HEK293 (cell line): ENCODE measurements around the gene SLC34A2.

Experiments
- CTCF ChIA-PET: fragments of 350-600 bp; formaldehyde crosslinking; extraction: SDS; loops from one replicate; lab custom pipeline; 2021; ENCODE audit warnings: antibody characterized with exemption; lab: Yijun Ruan, JAX
- POLR2A ChIA-PET: fragments of 300-600 bp; formaldehyde crosslinking; extraction: SDS; loops from one replicate; lab custom pipeline; 2020; ENCODE audit warnings: antibody characterized with exemption, inconsistent platforms; lab: Yijun Ruan, JAX
- H3K27ac ChIP-seq: fragments of 200-500 bp; sonication (Bioruptor generic); 2 replicates; pipeline ENCODE4 v1.5.1; 2014; ENCODE audit warnings: low read depth, low read length, control low read depth, inconsistent platforms; ENCODE audit errors: extremely low read depth
- H3K36me3 ChIP-seq, 2 experiments: fragments of 200-500 bp in 1 of 2; sonication (Bioruptor generic) in 1 of 2; 1 replicate in 1 of 2; 2 replicates in 1 of 2; pipeline ENCODE4 v1.5.1; 2014 to 2017; ENCODE audit warnings: inconsistent platforms in 2 of 2, low read length in 2 of 2; ENCODE audit not compliant: control insufficient read depth in 2 of 2, insufficient read depth in 1 of 2
- H3K4me1 ChIP-seq: fragments of 200-500 bp; sonication (Bioruptor generic); 2 replicates; pipeline ENCODE4 v1.5.1; 2014; ENCODE audit warnings: mild to moderate bottlenecking, low read length, inconsistent platforms; ENCODE audit not compliant: control insufficient read depth, insufficient read depth
- H3K4me3 ChIP-seq: 2 replicates; pipeline ENCODE4 v1.5.1; 2011; ENCODE audit warnings: low read depth, mild to moderate bottlenecking, control low read depth, low read length, moderate library complexity
- H3K9me3 ChIP-seq: fragments of 200-500 bp; sonication (Bioruptor generic); 2 replicates; pipeline ENCODE4 v1.5.1; 2014; ENCODE audit warnings: low read depth, low read length, inconsistent platforms; ENCODE audit not compliant: control insufficient read depth, insufficient read depth
- GFI1B ChIP-seq: fragments of 450-650 bp; formaldehyde crosslinking; IDR thresholded peaks from 2 replicates; pipeline ENCODE4 v1.5.1; 2016; ENCODE audit warnings: missing biosample characterization, missing genetic modification characterization
- GLIS1 ChIP-seq: fragments of 450-650 bp; formaldehyde crosslinking; IDR thresholded peaks from 2 replicates; pipeline ENCODE4 v1.5.1; 2016; ENCODE audit warnings: missing biosample characterization, missing genetic modification characterization
- KLF10 ChIP-seq: fragments of 450-650 bp; IDR thresholded peaks from 2 replicates; pipeline ENCODE4 v1.5.1; 2018; ENCODE audit warnings: missing biosample characterization, mild to moderate bottlenecking, missing genetic modification characterization
- MZF1 ChIP-seq: fragments of 450-650 bp; formaldehyde crosslinking; IDR thresholded peaks from 2 replicates; pipeline ENCODE4 v1.5.1; 2017; ENCODE audit warnings: missing biosample characterization, missing genetic modification characterization, borderline replicate concordance
- RBAK ChIP-seq: fragments of 450-650 bp; formaldehyde crosslinking; IDR thresholded peaks from 2 replicates; pipeline ENCODE4 v1.5.1; 2016; ENCODE audit warnings: missing biosample characterization, missing genetic modification characterization
- REPIN1 ChIP-seq: fragments of 450-650 bp; formaldehyde crosslinking; IDR thresholded peaks from 2 replicates; pipeline ENCODE4 v1.5.1; 2017; ENCODE audit warnings: missing biosample characterization, missing genetic modification characterization, low read depth
- SP3 ChIP-seq: fragments of 450-650 bp; formaldehyde crosslinking; IDR thresholded peaks from 2 replicates; pipeline ENCODE4 v1.5.1; 2016; ENCODE audit warnings: missing biosample characterization, missing genetic modification characterization
- ZBTB10 ChIP-seq: fragments of 450-650 bp; formaldehyde crosslinking; IDR thresholded peaks from 2 replicates; pipeline ENCODE4 v1.5.1; 2016; ENCODE audit warnings: missing biosample characterization, missing genetic modification characterization
- ZBTB48 ChIP-seq: fragments of 450-650 bp; formaldehyde crosslinking; IDR thresholded peaks from 2 replicates; pipeline ENCODE4 v1.5.1; 2016; ENCODE audit warnings: missing biosample characterization, missing genetic modification characterization
- ZFP3 ChIP-seq: fragments of 450-650 bp; formaldehyde crosslinking; IDR thresholded peaks from 2 replicates; pipeline ENCODE4 v1.5.1; 2016; ENCODE audit warnings: low read depth, missing biosample characterization, missing genetic modification characterization
- ZNF202 ChIP-seq: fragments of 450-650 bp; formaldehyde crosslinking; IDR thresholded peaks from 2 replicates; pipeline ENCODE4 v1.5.1; 2016; ENCODE audit warnings: missing biosample characterization, missing genetic modification characterization, borderline replicate concordance
- ZNF248 ChIP-seq: fragments of 450-650 bp; formaldehyde crosslinking; IDR thresholded peaks from 2 replicates; pipeline ENCODE4 v1.5.1; 2017; ENCODE audit warnings: missing biosample characterization, missing genetic modification characterization
- ZNF280D ChIP-seq: fragments of 450-650 bp; formaldehyde crosslinking; IDR thresholded peaks from 2 replicates; pipeline ENCODE4 v1.5.1; 2016; ENCODE audit warnings: missing biosample characterization, missing genetic modification characterization
- ZNF473 ChIP-seq: fragments of 450-650 bp; formaldehyde crosslinking; IDR thresholded peaks from 2 replicates; pipeline ENCODE4 v1.5.1; 2017; ENCODE audit warnings: missing biosample characterization, missing genetic modification characterization
- ZNF513 ChIP-seq: fragments of 450-650 bp; IDR thresholded peaks from 2 replicates; pipeline ENCODE4 v1.5.1; 2018; ENCODE audit warnings: missing biosample characterization, missing genetic modification characterization
- ZNF610 ChIP-seq: fragments of 450-650 bp; formaldehyde crosslinking; IDR thresholded peaks from 2 replicates; pipeline ENCODE4 v1.5.1; 2016; ENCODE audit warnings: missing biosample characterization, missing genetic modification characterization, borderline replicate concordance
- ZNF626 ChIP-seq: fragments of 450-650 bp; sonication (Bioruptor Pico); formaldehyde crosslinking; IDR thresholded peaks from 2 replicates; pipeline ENCODE4 v1.5.1; 2018; ENCODE audit warnings: missing biosample characterization, missing genetic modification characterization, inconsistent platforms
- TF ChIP-seq, protein P1 (sequence below): fragments of 450-650 bp; IDR thresholded peaks from 2 replicates; pipeline ENCODE4 v1.5.1; 2018; ENCODE audit warnings: missing biosample characterization, mild to moderate bottlenecking, missing genetic modification characterization
- TF ChIP-seq, protein P2 (sequence below): fragments of 450-650 bp; formaldehyde crosslinking; IDR thresholded peaks from 2 replicates; pipeline ENCODE4 v1.5.1; 2016; ENCODE audit warnings: missing biosample characterization, missing genetic modification characterization, low read depth

Gene SLC34A2

GRCh38 chr4:25702848-25703247 lies 47.2 kb downstream of the SLC34A2 start (continued):
- TF ChIP-seq ZFP3 (tag by site-specific recombination) (no peak), GLIS1 (no peak), ZNF610 (tag by site-specific recombination) (no peak), MZF1 (tag by site-specific recombination) (no peak), GFI1B (tag by site-specific recombination) (no peak)

- no peaks in the 10 kb centered on the region for H3K9me3 ChIP-seq
- H3K4me1 ChIP-seq = no peaks in the 10 kb centered on the region
- no peak overlapping the region for H3K4me3 ChIP-seq
- no peak overlapping the region for H3K27ac ChIP-seq
- ChIA-PET POLR2A (no interaction called here), CTCF (no interaction called here)
- no peaks in the 10 kb centered on the region for H3K36me3 ChIP-seq
- TF ChIP-seq, protein P1, sequence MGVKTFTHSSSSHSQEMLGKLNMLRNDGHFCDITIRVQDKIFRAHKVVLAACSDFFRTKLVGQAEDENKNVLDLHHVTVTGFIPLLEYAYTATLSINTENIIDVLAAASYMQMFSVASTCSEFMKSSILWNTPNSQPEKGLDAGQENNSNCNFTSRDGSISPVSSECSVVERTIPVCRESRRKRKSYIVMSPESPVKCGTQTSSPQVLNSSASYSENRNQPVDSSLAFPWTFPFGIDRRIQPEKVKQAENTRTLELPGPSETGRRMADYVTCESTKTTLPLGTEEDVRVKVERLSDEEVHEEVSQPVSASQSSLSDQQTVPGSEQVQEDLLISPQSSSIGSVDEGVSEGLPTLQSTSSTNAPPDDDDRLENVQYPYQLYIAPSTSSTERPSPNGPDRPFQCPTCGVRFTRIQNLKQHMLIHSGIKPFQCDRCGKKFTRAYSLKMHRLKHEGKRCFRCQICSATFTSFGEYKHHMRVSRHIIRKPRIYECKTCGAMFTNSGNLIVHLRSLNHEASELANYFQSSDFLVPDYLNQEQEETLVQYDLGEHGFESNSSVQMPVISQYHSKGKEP (tag by site-specific recombination) = no peak
- TF ChIP-seq REPIN1 (tag by site-specific recombination) = no peak
- no peak for TF ChIP-seq RBAK (tag by site-specific recombination)
These were observed 48.2 kb downstream of the SLC34A2 start for GRCh38 chr4:25703731-25704388.

GRCh38 chr4:25704516-25704915 lies 48.9 kb downstream of the SLC34A2 start:
- H3K9me3 ChIP-seq = no peaks in the 10 kb centered on the region
- ChIA-PET CTCF (no interaction called here), POLR2A (no interaction called here)
- no peak overlapping the region for H3K27ac ChIP-seq
- TF ChIP-seq ZBTB10 (tag by site-specific recombination) (no peak), ZNF513 (no peak), ZNF202 (tag by site-specific recombination) (no peak), ZNF473 (tag by site-specific recombination) (no peak), ZNF626 (tag by site-specific recombination) (no peak)
- H3K36me3 ChIP-seq = no peaks in the 10 kb centered on the region
- H3K4me1 ChIP-seq = no peaks in the 10 kb centered on the region
- no peak overlapping the region for H3K4me3 ChIP-seq

DNA sequence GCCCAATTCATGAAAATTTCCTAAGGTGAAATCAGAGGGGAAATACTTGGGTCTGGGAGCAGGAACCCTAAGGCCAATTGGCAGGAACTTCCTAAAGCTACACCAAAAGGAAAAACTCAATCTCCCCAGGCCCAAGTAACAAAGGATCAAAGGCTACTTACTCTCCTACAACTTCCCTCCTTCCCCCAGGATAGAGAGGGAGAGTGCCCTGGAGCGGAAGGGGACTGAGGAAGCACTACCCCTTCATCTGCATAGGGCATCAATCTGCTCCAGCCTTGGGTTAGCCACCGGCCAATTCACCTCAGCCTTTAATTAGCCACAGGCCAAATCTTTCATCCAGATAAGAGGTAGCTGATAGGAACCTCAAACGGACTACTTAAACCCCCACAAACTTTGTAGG lies 55.0 kb downstream of the SLC34A2 start:
- Histone ChIP-seq H3K4me3 (no peak overlapping the region), H3K36me3 (no peaks in the 10 kb centered on the region), H3K4me1 (no peaks in the 10 kb centered on the region), H3K9me3 (no peaks in the 10 kb centered on the region), H3K27ac (no peak overlapping the region)
- ChIA-PET CTCF (no interaction called here), POLR2A (no interaction called here)
- TF ChIP-seq KLF10 = no peak
- TF ChIP-seq RBAK (tag by site-specific recombination) = no peak
- no peak for TF ChIP-seq ZNF280D
- no peak for TF ChIP-seq ZNF248
- no peak for TF ChIP-seq SP3 (tag by site-specific recombination)
- TF ChIP-seq, protein P2, sequence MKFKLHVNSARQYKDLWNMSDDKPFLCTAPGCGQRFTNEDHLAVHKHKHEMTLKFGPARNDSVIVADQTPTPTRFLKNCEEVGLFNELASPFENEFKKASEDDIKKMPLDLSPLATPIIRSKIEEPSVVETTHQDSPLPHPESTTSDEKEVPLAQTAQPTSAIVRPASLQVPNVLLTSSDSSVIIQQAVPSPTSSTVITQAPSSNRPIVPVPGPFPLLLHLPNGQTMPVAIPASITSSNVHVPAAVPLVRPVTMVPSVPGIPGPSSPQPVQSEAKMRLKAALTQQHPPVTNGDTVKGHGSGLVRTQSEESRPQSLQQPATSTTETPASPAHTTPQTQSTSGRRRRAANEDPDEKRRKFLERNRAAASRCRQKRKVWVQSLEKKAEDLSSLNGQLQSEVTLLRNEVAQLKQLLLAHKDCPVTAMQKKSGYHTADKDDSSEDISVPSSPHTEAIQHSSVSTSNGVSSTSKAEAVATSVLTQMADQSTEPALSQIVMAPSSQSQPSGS (tag by site-specific recombination) = no peak
- TF ChIP-seq ZBTB48 (tag by site-specific recombination) = no peak
